Thyroid gland (tissue), 4 donors: ENCODE results near the gene SCN8A.

Experiments
- CTCF ChIP-seq, 6 experiments: fragments of 200-600 bp in 3 of 6; fragments of 450-650 bp in 3 of 6; sonication (generic) in 3 of 6; IDR thresholded peaks; one replicate each; pipeline ENCODE4 v1.5.1; 2016 to 2019; ENCODE audit warnings: antibody characterized with exemption in 6 of 6, mild to moderate bottlenecking in 2 of 6, inconsistent platforms in 1 of 6, moderate library complexity in 1 of 6
- POLR2A ChIP-seq, 2 donors: fragments of 450-650 bp; IDR thresholded peaks; one replicate each; pipeline ENCODE4 v1.6.1; 2017; ENCODE audit warnings: antibody characterized with exemption in 2 of 2, mild to moderate bottlenecking in 2 of 2, moderate library complexity in 1 of 2

GRCh38 chr12:51855586-51856428, 264.8 kb downstream of the SCN8A start:
- TF ChIP-seq POLR2A (IDR thresholded peaks at IDR 0.05) (no peak), CTCF (IDR thresholded peaks at IDR 0.05) (no peak)
